Psoas muscle (tissue), 8 donors: ENCODE results near the gene RHBDL3. TPM values are rescaled to one million over a fixed set of nuclear protein-coding genes. Genes with fewer than 3 reads are reported as not detected.
A peak's percentile ranks its signal among the peaks of the same experiment; 100 is the strongest.

Experiments
- ATAC-seq, 4 donors: fragments of 200-7000 bp; cut with Tn5 transposase; one replicate each; pipeline ENCODE4 v1.9.1; 2020; ENCODE audit warnings: moderate library complexity in 3 of 4, mild to moderate bottlenecking in 2 of 4
- DNase-seq, 2 donors: peaks; one replicate each; pipeline ENCODE4 v3.0.0-alpha.2; 2020
- H3K27ac ChIP-seq: fragments of 200-600 bp; one replicate; pipeline ENCODE4 v1.8.0; 2022
- H3K27me3 ChIP-seq, 3 donors: fragments of 200-600 bp in 1 of 3; one replicate each; pipeline versions ENCODE4 v1.6.1 to v1.8.0; 2013 to 2022; ENCODE audit warnings: low read length in 2 of 3, mild to moderate bottlenecking in 2 of 3, moderate library complexity in 1 of 3; ENCODE audit not compliant: insufficient read depth in 3 of 3
- H3K36me3 ChIP-seq, 2 donors: fragments of 200-600 bp in 1 of 2; one replicate each; pipeline versions ENCODE4 v1.6.1 to v1.8.0; 2013 to 2022; ENCODE audit warnings: low read depth in 1 of 2, mild to moderate bottlenecking in 1 of 2, moderate library complexity in 1 of 2; ENCODE audit not compliant: insufficient read depth in 1 of 2
- H3K4me1 ChIP-seq: fragments of 200-600 bp; one replicate; pipeline ENCODE4 v1.8.0; 2022
- H3K4me3 ChIP-seq: fragments of 200-600 bp; one replicate; pipeline ENCODE4 v1.8.0; 2022; ENCODE audit warnings: mild to moderate bottlenecking
- H3K9me3 ChIP-seq: fragments of 200-600 bp; one replicate; pipeline ENCODE4 v1.8.0; 2022
- WGBS, 3 donors: extraction: QIAGEN DNeasy Blood & Tissue Kit; methylation state at CpG; one replicate each; pipeline versions ENCODE4 v1.1.6 to v1.1.7; 2013; 5-methylcytosine and 5-hydroxymethylcytosine counted together
- intact Hi-C, 2 donors: fragments of 100-400 bp; cut with DNase I; formaldehyde crosslinking; loops; one replicate each; pipeline versions ENCODE4 v1.11.0 to v1.14.2; 2022
- polyA plus RNA-seq, 3 donors: library from polyadenylated mRNA; stranded (reverse); fragments of 200-250 nt; gene quantifications; one replicate each; pipeline ENCODE4 v1.2.3, GENCODE V29; 2013
- total RNA-seq, 4 donors: library from RNA; stranded (reverse); fragmentation: NEBNext Ultra II Directional in 2 of 4; extraction: Animal tissue kit (Norgen Biotek cat#: 25700) in 2 of 4; gene quantifications; one replicate each; pipeline versions ENCODE4 v1.2.1 to v1.2.4, GENCODE V29; 2021 to 2023
- TF ChIP-seq, protein P1 (sequence below): fragments of 200-600 bp; IDR thresholded peaks from one replicate; pipeline ENCODE4 v1.8.0; 2022; ENCODE audit warnings: antibody characterized with exemption
- donor health status: healthy with polysubstance abuse.
- donor health status: DM: no; HTN: no; CAD: no; lungs with moderate emphysema.
- donor health status: Bipolar disorder and iron deficiency.
- donor health status: healthy.
- donor health status: DM: yes; HTN: yes; CAD: no.
- donor health status: DM: no; HTN: no; CAD: no.
- donor health status: DM: no; HTN: no; CAD: no.
- donor health status: DM: yes; HTN: yes; CAD: no.

The RHBDL3 gene
- total and polyA plus RNA-seq, 7 donors = 0.04 to 0.19 (median 0.12) TPM; not detected in 1

DNA sequence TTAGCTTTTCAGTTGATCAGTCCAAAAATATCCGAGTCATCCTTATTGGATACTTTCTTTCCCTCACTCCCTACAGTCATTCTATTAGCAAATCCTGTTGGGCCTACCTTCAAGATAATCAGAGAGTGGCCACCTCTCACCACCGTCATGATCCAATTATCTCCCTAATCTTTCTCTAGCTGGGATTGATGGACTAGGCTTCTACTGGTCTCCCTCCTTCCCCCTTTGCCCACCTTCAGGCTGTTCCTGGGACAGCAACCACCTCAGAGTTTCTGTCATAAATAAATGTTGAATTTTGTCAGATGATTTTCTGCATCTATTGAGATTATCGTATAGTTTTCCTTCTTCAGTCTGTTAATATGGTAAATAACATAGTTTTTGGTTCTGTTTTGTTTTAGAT is 16.2 kb upstream of the RHBDL3 start:
- intact Hi-C loops = no loop called here
- H3K27ac ChIP-seq = no peak overlapping the region
- DNase-seq = no peak
- H3K36me3 ChIP-seq = no peaks in the 10 kb centered on the region
- no peaks in the 10 kb centered on the region for H3K4me1 ChIP-seq
- 85 to 95% (median 86%) methylated on average over 3 of the region's 3 CpGs for WGBS, 3 donors
- no peak overlapping the region for H3K4me3 ChIP-seq
- H3K9me3 ChIP-seq = no peaks in the 10 kb centered on the region
- TF ChIP-seq, protein P1, sequence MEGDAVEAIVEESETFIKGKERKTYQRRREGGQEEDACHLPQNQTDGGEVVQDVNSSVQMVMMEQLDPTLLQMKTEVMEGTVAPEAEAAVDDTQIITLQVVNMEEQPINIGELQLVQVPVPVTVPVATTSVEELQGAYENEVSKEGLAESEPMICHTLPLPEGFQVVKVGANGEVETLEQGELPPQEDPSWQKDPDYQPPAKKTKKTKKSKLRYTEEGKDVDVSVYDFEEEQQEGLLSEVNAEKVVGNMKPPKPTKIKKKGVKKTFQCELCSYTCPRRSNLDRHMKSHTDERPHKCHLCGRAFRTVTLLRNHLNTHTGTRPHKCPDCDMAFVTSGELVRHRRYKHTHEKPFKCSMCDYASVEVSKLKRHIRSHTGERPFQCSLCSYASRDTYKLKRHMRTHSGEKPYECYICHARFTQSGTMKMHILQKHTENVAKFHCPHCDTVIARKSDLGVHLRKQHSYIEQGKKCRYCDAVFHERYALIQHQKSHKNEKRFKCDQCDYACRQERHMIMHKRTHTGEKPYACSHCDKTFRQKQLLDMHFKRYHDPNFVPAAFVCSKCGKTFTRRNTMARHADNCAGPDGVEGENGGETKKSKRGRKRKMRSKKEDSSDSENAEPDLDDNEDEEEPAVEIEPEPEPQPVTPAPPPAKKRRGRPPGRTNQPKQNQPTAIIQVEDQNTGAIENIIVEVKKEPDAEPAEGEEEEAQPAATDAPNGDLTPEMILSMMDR = no peak
- no peak for ATAC-seq
- H3K27me3 ChIP-seq = no peaks in the 10 kb centered on the region

DNA sequence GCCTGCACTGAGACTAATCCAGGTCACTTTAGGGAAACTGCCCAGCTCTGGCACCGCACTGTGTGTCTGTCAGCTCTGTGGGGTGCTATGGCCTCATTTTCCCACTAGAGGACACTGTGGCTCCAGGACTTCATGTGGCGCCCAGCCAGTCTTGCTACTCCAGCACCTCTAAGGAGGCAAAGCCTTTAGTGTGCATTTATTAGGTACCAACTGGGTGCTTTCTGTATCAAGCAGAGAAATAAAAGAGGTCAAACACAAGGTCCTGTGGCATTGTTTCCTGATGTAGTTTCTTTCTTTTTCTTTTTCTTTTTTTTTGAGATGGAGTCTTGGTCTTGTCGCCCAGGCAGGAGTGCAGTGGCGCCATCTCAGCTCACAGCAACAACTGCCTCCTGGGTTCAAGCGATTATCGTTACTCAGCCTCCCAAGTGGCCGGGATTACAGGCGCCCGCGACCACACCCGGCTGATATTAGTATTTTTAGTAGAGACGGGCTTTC is 12.5 kb upstream of the RHBDL3 start:
- H3K9me3 ChIP-seq = no peaks in the 10 kb centered on the region
- no peak overlapping the region for H3K4me3 ChIP-seq
- 59 to 66% (median 66%) methylated on average over 12 of the region's 12 CpGs for WGBS, 3 donors
- H3K27me3 ChIP-seq = no peaks in the 10 kb centered on the region
- no peaks in the 10 kb centered on the region for H3K4me1 ChIP-seq
- intact Hi-C loops = loop anchor here (1.0 to 10.0 kb wide), 3 partner anchors 66 to 502 kb away; no protein-coding TSS in a partner anchor
- no peaks in the 10 kb centered on the region for H3K36me3 ChIP-seq
- H3K27ac ChIP-seq = no peak overlapping the region
- DNase-seq (peak; percentile 75 to 81), ATAC-seq (peak; percentile 86 to 97 (median 91))
- TF ChIP-seq, protein P1 = peak; percentile 92

DNA sequence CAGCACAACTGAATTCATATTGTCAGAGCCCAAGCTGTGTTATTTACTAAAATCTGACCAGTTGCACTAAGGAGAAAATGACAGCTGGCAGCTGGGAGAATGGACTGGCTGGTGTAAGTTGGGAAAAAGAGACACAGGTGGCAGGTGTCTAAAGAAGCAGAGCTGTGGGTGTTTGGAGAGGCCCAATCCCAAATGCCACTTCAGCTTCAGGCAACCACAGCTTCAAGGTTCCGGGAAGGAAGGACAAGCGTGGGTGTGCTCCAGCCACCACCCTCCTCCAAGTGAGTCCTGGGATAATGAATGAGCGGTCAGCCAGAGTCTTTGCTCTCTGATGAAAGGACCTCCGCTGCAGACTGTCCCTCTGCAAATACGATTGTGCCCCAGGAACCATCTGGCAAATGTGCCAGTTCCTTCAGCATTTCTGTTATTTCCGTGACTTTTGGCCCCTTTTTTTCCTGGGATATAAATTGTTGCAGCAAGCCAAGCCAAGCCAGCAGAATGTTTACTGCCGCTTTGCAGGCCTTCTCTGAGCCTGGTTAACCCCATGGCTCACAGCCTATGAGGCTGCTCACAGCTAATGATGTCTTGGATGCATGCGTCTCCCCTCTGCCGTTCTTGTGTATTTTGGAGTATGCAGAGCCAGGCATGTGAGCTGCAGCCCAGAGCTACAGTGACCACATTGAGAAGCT is 9.5 kb upstream of the RHBDL3 start:
- intact Hi-C loops = loop anchor here in 1 of 2 donors (10.0 kb wide), 1 partner anchor 499 kb away; no protein-coding TSS in a partner anchor

DNA sequence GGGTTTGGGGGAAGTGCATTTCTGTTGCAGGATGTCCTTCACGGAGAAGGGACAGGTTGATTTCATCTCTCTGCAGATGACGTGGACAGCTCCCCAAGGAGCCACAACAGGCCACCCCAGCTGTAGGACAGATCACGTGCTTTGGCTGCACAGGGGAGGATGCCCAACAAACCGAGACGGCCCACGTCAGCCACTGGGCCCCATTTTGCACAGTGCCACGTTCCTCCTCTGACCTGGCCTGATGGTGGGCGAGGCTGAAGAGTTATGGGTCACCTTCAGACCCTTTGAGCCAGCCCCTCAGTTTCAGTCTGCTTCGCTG is 9.0 kb upstream of the RHBDL3 start:
- Histone ChIP-seq H3K9me3 (no peaks in the 10 kb centered on the region), H3K27me3 (peaks cover 0 to 4% (median 2%) of the 10 kb centered on the region in 3 donors), H3K4me3 (no peak overlapping the region), H3K36me3 (no peaks in the 10 kb centered on the region), H3K27ac (no peak overlapping the region), H3K4me1 (no peaks in the 10 kb centered on the region)
- intact Hi-C loops = loop anchor here in 1 of 2 donors (10.0 kb wide), 1 partner anchor 498 kb away; no protein-coding TSS in a partner anchor
- DNase-seq (no peak), ATAC-seq (no peak)
- TF ChIP-seq, protein P1 = no peak
- WGBS, 3 donors = 54 to 62% (median 55%) methylated on average over 9 of the region's 9 CpGs

More for the DNA sequence above, 9.5 kb upstream of the RHBDL3 start:
- H3K27me3 ChIP-seq = no peaks in the 10 kb centered on the region
- H3K4me1 ChIP-seq = no peaks in the 10 kb centered on the region
- H3K9me3 ChIP-seq = no peaks in the 10 kb centered on the region
- TF ChIP-seq, protein P1 = no peak
- WGBS, 3 donors = 34 to 54% (median 43%) methylated on average over 9 of the region's 9 CpGs
- H3K4me3 ChIP-seq = no peak overlapping the region
- H3K27ac ChIP-seq = no peak overlapping the region
- DNase-seq (no peak), ATAC-seq (no peak)
- H3K36me3 ChIP-seq = no peaks in the 10 kb centered on the region
